Measurements from ENCODE around the gene OGDH.

- no peak for TF ChIP-seq POLR2AphosphoS5 (IDR thresholded peaks at IDR 0.05)
- TF ChIP-seq CTCF (IDR thresholded peaks at IDR 0.05), result no peak
- TF ChIP-seq POLR2A (IDR thresholded peaks at IDR 0.05), result no peak
These were observed 1.5 kb upstream of the OGDH start for GRCh38 chr7:44604941-44605340.

Data from breast epithelium (tissue), 3 donors.